Measurements from ENCODE around the gene PHF23. TPM values are rescaled to one million over a fixed set of nuclear protein-coding genes. Genes with fewer than 3 reads are reported as not detected.

PHF23 gene
- total and polyA plus RNA-seq, 4 donors = 25.4 to 40.5 (median 27.2) TPM

DNA sequence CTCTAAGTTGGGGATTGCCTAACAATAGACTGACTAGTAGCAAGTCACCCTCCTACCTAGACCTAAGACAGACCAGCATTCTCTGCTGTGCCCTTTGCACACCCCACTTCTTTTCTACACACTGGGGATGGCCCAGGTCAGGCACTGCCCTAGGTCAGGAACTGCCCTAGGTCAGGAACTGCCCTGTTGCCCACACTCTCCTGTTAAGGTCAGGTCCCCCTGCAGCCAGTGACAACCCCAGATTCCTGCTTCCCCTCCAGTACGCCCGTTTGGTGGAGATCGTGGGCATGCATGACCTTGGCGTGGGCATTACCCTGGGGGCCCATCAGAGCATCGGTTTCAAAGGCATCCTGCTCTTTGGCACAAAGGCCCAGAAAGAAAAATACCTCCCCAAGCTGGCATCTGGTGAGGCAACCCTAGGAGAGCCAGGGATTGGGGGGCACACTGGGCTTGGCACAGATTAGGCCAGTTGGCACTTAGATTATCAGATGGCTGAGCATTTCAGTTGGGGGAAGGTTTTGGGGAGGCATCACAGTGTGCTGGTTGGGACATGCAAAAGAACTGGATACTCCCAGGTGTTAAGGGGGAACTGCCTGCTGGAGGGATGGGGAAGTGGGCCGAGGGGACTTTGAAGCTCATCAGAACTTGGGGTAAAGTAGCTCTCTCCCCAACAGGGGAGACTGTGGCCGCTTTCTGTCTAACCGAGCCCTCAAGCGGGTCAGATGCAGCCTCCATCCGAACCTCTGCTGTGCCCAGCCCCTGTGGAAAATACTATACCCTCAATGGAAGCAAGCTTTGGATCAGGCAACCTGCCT lies 17.8 kb downstream of the PHF23 start:
- Histone ChIP-seq H3K36me3 (ENCODE audit: control insufficient read depth in 4 of 4, insufficient read depth in 4 of 4, low read length in 4 of 4) (peaks cover 5 to 47% (median 19%) of the 10 kb centered on the region in 4 donors), H3K9ac (ENCODE audit: insufficient read depth in 1 of 2, low read length in 2 of 2) (no peak overlapping the region), H3K27ac (ENCODE audit: low read depth in 1 of 2, low read length in 1 of 2) (peak overlapping the region in 1 of 2 donors; percentile 96), H3K4me3 (no peak overlapping the region), H3K9me3 (ENCODE audit: control insufficient read depth in 4 of 4, insufficient read depth in 3 of 4, low read length in 3 of 4) (no peaks in the 10 kb centered on the region), H3K27me3 (ENCODE audit: control insufficient read depth in 3 of 3, insufficient read depth in 3 of 3, low read length in 2 of 3) (no peaks in the 10 kb centered on the region), H3K4me1 (ENCODE audit: control insufficient read depth in 5 of 5, insufficient read depth in 5 of 5, low read length in 5 of 5) (peaks cover 6 to 36% (median 16%) of the 10 kb centered on the region in 5 donors)
- 72 to 78% methylated on average over 10 of the region's 10 CpGs for WGBS, 2 donors
- ATAC-seq (ENCODE audit: insufficient read depth, low FRiP score) (no peak), DNase-seq (no peak)
- TF ChIP-seq, protein P1, sequence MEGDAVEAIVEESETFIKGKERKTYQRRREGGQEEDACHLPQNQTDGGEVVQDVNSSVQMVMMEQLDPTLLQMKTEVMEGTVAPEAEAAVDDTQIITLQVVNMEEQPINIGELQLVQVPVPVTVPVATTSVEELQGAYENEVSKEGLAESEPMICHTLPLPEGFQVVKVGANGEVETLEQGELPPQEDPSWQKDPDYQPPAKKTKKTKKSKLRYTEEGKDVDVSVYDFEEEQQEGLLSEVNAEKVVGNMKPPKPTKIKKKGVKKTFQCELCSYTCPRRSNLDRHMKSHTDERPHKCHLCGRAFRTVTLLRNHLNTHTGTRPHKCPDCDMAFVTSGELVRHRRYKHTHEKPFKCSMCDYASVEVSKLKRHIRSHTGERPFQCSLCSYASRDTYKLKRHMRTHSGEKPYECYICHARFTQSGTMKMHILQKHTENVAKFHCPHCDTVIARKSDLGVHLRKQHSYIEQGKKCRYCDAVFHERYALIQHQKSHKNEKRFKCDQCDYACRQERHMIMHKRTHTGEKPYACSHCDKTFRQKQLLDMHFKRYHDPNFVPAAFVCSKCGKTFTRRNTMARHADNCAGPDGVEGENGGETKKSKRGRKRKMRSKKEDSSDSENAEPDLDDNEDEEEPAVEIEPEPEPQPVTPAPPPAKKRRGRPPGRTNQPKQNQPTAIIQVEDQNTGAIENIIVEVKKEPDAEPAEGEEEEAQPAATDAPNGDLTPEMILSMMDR (IDR thresholded peaks at IDR 0.05; ENCODE audit: control extremely low read depth, extremely low read depth) = no peak

DNA sequence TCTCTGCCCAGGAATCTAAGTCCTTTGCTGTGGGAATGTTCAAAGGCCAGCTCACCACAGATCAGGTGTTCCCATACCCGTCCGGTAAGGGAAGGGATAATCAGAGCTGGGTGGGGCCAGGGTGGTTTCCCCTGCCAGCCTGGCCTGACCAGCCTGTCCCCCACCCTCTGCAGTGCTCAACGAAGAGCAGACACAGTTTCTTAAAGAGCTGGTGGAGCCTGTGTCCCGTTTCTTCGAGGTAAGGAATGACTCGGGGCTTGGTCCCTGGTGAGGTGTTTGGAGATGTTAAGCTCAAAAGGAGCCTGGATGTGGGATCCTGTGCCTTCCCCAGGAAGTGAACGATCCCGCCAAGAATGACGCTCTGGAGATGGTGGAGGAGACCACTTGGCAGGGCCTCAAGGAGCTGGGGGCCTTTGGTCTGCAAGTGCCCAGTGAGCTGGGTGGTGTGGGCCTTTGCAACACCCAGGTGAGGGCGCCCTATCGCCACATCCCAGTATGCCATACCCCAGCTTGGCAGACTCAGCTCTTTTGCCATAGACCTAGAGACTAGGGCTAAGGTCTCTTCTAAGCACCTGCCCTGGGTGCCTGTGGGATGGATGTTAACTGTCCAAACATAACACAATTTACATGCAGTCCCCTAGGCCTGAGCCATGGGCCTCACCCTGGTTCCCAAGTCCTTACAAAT lies 18.5 kb downstream of the PHF23 start:
- peak overlapping the region; percentile 83 for H3K4me3 ChIP-seq
- TF ChIP-seq, protein P1 (IDR thresholded peaks at IDR 0.05; ENCODE audit: control extremely low read depth, extremely low read depth) = no peak
- peaks cover 5 to 39% (median 15%) of the 10 kb centered on the region in 4 donors for H3K36me3 ChIP-seq (ENCODE audit: control insufficient read depth in 4 of 4, insufficient read depth in 4 of 4, low read length in 4 of 4)
- H3K9ac ChIP-seq (ENCODE audit: insufficient read depth in 1 of 2, low read length in 2 of 2) = peak overlapping the region; percentile 63 to 80
- DNase-seq (peak; percentile 42 to 54 (median 52)), ATAC-seq (ENCODE audit: insufficient read depth, low FRiP score) (no peak)
- H3K9me3 ChIP-seq (ENCODE audit: control insufficient read depth in 4 of 4, insufficient read depth in 3 of 4, low read length in 3 of 4) = no peaks in the 10 kb centered on the region
- H3K27me3 ChIP-seq (ENCODE audit: control insufficient read depth in 3 of 3, insufficient read depth in 3 of 3, low read length in 2 of 3) = no peaks in the 10 kb centered on the region
- WGBS, 2 donors = 19 to 26% methylated on average over 11 of the region's 11 CpGs
- H3K4me1 ChIP-seq (ENCODE audit: control insufficient read depth in 5 of 5, insufficient read depth in 5 of 5, low read length in 5 of 5) = peaks cover 6 to 43% (median 20%) of the 10 kb centered on the region in 5 donors
- peak overlapping the region; percentile 96 to 98 for H3K27ac ChIP-seq (ENCODE audit: low read depth in 1 of 2, low read length in 1 of 2)

DNA sequence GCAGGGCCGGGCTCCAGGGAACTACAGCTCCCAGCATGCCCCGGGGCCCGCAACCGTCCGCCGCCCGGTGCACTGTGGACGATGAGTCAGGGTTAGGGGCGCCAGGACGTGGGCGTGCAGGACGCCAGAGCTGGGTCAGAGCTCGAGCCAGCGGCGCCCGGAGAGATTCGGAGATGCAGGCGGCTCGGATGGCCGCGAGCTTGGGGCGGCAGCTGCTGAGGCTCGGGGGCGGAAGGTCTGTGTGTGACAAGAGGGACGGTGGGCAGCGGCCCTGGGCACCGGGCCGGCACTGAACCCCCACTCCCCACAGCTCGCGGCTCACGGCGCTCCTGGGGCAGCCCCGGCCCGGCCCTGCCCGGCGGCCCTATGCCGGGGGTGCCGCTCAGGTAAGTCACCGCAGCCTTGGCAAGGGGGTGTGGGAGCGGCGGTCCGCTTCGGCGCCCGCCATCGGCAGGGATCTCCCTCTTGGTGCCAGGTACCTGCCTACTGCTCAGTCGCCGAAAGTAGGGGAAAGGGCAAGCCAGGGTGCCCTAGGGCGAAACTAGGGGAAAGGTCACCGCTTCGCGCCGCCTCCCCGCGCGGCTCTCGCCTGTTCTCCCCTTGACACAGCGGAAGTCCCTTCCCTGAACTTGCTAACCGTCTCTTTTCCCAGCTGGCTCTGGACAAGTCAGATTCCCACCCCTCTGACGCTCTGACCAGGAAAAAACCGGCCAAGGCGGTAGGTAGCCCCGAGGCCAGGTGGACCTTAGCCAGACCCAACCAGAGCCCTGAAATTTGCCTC lies 19.3 kb downstream of the PHF23 start, which contains the start of the genes ACADVL and DLG4:
ACADVL (plus strand) TSS at position 127 of the 781 bp plus-strand sequence; CDS start at position 174, 47 bp downstream.
DLG4 (minus strand) TSS at position 25 of the 781 bp plus-strand sequence.
- Histone ChIP-seq H3K4me1 (ENCODE audit: control insufficient read depth in 5 of 5, insufficient read depth in 5 of 5, low read length in 5 of 5) (peaks cover 6 to 49% (median 20%) of the 10 kb centered on the region in 5 donors), H3K4me3 (peak within 1 kb of the TSS; percentile 83), H3K9me3 (ENCODE audit: control insufficient read depth in 4 of 4, insufficient read depth in 3 of 4, low read length in 3 of 4) (no peaks in the 10 kb centered on the region), H3K27ac (ENCODE audit: low read depth in 1 of 2, low read length in 1 of 2) (peak within 1 kb of the TSS; percentile 96 to 98), H3K9ac (ENCODE audit: insufficient read depth in 1 of 2, low read length in 2 of 2) (peak within 1 kb of the TSS; percentile 63 to 80), H3K36me3 (ENCODE audit: control insufficient read depth in 4 of 4, insufficient read depth in 4 of 4, low read length in 4 of 4) (peaks cover 5 to 35% (median 14%) of the 10 kb centered on the region in 4 donors), H3K27me3 (ENCODE audit: control insufficient read depth in 3 of 3, insufficient read depth in 3 of 3, low read length in 2 of 3) (no peaks in the 10 kb centered on the region)
- WGBS, 2 donors = 0% methylated on average over 45 to 63 of the region's 63 CpGs
- TF ChIP-seq, protein P1 (IDR thresholded peaks at IDR 0.05; ENCODE audit: control extremely low read depth, extremely low read depth) = no peak
- ATAC-seq (ENCODE audit: insufficient read depth, low FRiP score) (peak; percentile 87), DNase-seq (peak; percentile 88 to 92 (median 90))

All from lung (tissue), 12 donors.